ENCODE results near the gene NDST4.

DNA sequence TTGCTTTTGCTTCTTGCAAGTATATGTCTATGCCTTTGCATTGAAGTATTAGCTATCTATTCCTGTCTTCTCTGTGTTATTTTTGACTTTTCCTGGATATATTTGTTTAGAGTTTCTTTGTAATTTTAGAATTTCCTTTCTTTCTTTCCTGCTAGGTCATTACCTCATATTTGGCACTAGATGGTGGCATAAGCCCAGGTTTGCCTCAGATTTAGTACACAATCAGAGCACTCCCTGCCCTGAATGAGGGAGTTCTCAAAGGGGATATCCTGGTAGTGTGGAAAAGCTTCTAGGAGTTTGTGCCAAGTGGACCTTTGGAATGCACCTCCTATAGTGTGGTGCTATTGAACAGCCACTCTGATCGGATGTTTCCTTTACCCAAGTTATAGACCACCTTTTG, 333.2 kb downstream of the NDST4 start:
- TF ChIP-seq, protein P1, sequence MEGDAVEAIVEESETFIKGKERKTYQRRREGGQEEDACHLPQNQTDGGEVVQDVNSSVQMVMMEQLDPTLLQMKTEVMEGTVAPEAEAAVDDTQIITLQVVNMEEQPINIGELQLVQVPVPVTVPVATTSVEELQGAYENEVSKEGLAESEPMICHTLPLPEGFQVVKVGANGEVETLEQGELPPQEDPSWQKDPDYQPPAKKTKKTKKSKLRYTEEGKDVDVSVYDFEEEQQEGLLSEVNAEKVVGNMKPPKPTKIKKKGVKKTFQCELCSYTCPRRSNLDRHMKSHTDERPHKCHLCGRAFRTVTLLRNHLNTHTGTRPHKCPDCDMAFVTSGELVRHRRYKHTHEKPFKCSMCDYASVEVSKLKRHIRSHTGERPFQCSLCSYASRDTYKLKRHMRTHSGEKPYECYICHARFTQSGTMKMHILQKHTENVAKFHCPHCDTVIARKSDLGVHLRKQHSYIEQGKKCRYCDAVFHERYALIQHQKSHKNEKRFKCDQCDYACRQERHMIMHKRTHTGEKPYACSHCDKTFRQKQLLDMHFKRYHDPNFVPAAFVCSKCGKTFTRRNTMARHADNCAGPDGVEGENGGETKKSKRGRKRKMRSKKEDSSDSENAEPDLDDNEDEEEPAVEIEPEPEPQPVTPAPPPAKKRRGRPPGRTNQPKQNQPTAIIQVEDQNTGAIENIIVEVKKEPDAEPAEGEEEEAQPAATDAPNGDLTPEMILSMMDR (IDR thresholded peaks at IDR 0.05 in 8 of 11, conservative IDR thresholded peaks at IDR 0.05 in 3 of 11): peak in 5 of 11 experiments; percentile 16 to 27 (median 25)
- TF ChIP-seq POLR2AphosphoS5 (IDR thresholded peaks at IDR 0.05) (no peak), POLR2A (IDR thresholded peaks at IDR 0.05) (no peak)

Measured in spleen (tissue), 7 donors.